Esophagus muscularis mucosa (tissue), 4 donors: Measurements from ENCODE around the gene TM9SF2.

ENCODE experiments used
- CTCF ChIP-seq, 3 experiments: fragments of 200-600 bp in 2 of 3; fragments of 450-650 bp in 1 of 3; sonication (generic) in 2 of 3; IDR thresholded peaks; one replicate each; pipeline ENCODE4 v1.5.1; 2017 to 2019; ENCODE audit warnings: antibody characterized with exemption in 3 of 3, mild to moderate bottlenecking in 2 of 3, moderate library complexity in 1 of 3
- EP300 ChIP-seq: sonication (generic); formaldehyde crosslinking; IDR thresholded peaks from one replicate; pipeline ENCODE4 v1.6.1; 2017; ENCODE audit warnings: antibody characterized with exemption
- POLR2A ChIP-seq: fragments of 450-650 bp; IDR thresholded peaks from one replicate; pipeline ENCODE4 v1.6.1; 2017; ENCODE audit warnings: antibody characterized with exemption, moderate library complexity, mild to moderate bottlenecking, low read depth
- POLR2AphosphoS5 ChIP-seq, 2 donors: sonication (generic); formaldehyde crosslinking; IDR thresholded peaks; one replicate each; pipeline ENCODE4 v1.6.1; 2017; ENCODE audit warnings: antibody characterized with exemption in 2 of 2

GRCh38 chr13:99507551-99507950 is 6.3 kb downstream of the TM9SF2 start:
- TF ChIP-seq POLR2A (no peak), POLR2AphosphoS5 (IDR thresholded peaks at IDR 0.05) (no peak), CTCF (IDR thresholded peaks at IDR 0.05) (no peak), EP300 (no peak)
